IPS-18c (cell line): ENCODE data around the gene CDH13.

Source experiments
- H3K4me3 ChIP-seq: 2 replicates; pipeline ENCODE4 v1.7.0; 2013; ENCODE audit warnings: low read depth, mild to moderate bottlenecking, low read length, moderate library complexity; ENCODE audit not compliant: insufficient read depth
- H3K9me3 ChIP-seq: one replicate; pipeline ENCODE4 v1.6.1; 2013; ENCODE audit warnings: mild to moderate bottlenecking, low read length, moderate library complexity; ENCODE audit not compliant: control insufficient read depth, insufficient read depth

CDH13 gene

GRCh38 chr16:83130039-83130438 lies 503.3 kb downstream of the CDH13 start:
- no peaks in the 10 kb centered on the region for H3K9me3 ChIP-seq
- H3K4me3 ChIP-seq, result no peak overlapping the region

- no peaks in the 10 kb centered on the region for H3K9me3 ChIP-seq
- H3K4me3 ChIP-seq, result no peak overlapping the region
These were observed 507.9 kb downstream of the CDH13 start for GRCh38 chr16:83134638-83135037.

- Histone ChIP-seq H3K9me3 (no peaks in the 10 kb centered on the region), H3K4me3 (no peak overlapping the region)
These were observed 509.6 kb downstream of the CDH13 start for GRCh38 chr16:83136419-83136818.

GRCh38 chr16:83136924-83137323 lies 510.2 kb downstream of the CDH13 start:
- Histone ChIP-seq H3K9me3 (peaks cover under 1% of the 10 kb centered on the region), H3K4me3 (no peak overlapping the region)

GRCh38 chr16:83137326-83137781 lies 510.6 kb downstream of the CDH13 start:
- Histone ChIP-seq H3K4me3 (no peak overlapping the region), H3K9me3 (peaks cover 3% of the 10 kb centered on the region)

GRCh38 chr16:83137894-83138293 lies 511.1 kb downstream of the CDH13 start:
- H3K4me3 ChIP-seq, result no peak overlapping the region

GRCh38 chr16:83138512-83138911 lies 511.7 kb downstream of the CDH13 start:
- H3K9me3 ChIP-seq, result peaks cover 3% of the 10 kb centered on the region
- H3K4me3 ChIP-seq, result no peak overlapping the region

More at GRCh38 chr16:83137894-83138293, 511.1 kb downstream of the CDH13 start:
- H3K9me3 ChIP-seq, result peaks cover 3% of the 10 kb centered on the region

GRCh38 chr16:83138976-83139690 lies 512.4 kb downstream of the CDH13 start:
- peaks cover 3% of the 10 kb centered on the region for H3K9me3 ChIP-seq

GRCh38 chr16:83143788-83144187 lies 517.0 kb downstream of the CDH13 start:
- peaks cover 3% of the 10 kb centered on the region for H3K9me3 ChIP-seq
- no peak overlapping the region for H3K4me3 ChIP-seq

More at GRCh38 chr16:83138976-83139690, 512.4 kb downstream of the CDH13 start:
- H3K4me3 ChIP-seq, result no peak overlapping the region

GRCh38 chr16:83145297-83145696 lies 518.5 kb downstream of the CDH13 start:
- H3K9me3 ChIP-seq, result peaks cover 3% of the 10 kb centered on the region
- no peak overlapping the region for H3K4me3 ChIP-seq

- Histone ChIP-seq H3K9me3 (no peaks in the 10 kb centered on the region), H3K4me3 (no peak overlapping the region)
These were observed 520.5 kb downstream of the CDH13 start for GRCh38 chr16:83147244-83147643.

GRCh38 chr16:83158320-83158957 lies 531.7 kb downstream of the CDH13 start:
- H3K9me3 ChIP-seq, result no peaks in the 10 kb centered on the region
- H3K4me3 ChIP-seq, result no peak overlapping the region

GRCh38 chr16:83159049-83159448 lies 532.3 kb downstream of the CDH13 start:
- no peak overlapping the region for H3K4me3 ChIP-seq
- H3K9me3 ChIP-seq, result no peaks in the 10 kb centered on the region

- Histone ChIP-seq H3K9me3 (no peaks in the 10 kb centered on the region), H3K4me3 (no peak overlapping the region)
These were observed 533.7 kb downstream of the CDH13 start for GRCh38 chr16:83160287-83161020.

GRCh38 chr16:83162791-83163190 lies 536.0 kb downstream of the CDH13 start:
- H3K9me3 ChIP-seq, result no peaks in the 10 kb centered on the region
- no peak overlapping the region for H3K4me3 ChIP-seq

GRCh38 chr16:83164816-83165215 lies 538.0 kb downstream of the CDH13 start:
- Histone ChIP-seq H3K9me3 (no peaks in the 10 kb centered on the region), H3K4me3 (no peak overlapping the region)

GRCh38 chr16:83171396-83171795 lies 544.6 kb downstream of the CDH13 start:
- Histone ChIP-seq H3K4me3 (no peak overlapping the region), H3K9me3 (no peaks in the 10 kb centered on the region)

GRCh38 chr16:83174671-83175070 lies 547.9 kb downstream of the CDH13 start:
- Histone ChIP-seq H3K9me3 (no peaks in the 10 kb centered on the region), H3K4me3 (no peak overlapping the region)
